Measurements from ENCODE around the gene TMED8.

- TF ChIP-seq CTCF (optimal IDR thresholded peaks at IDR 0.05 in 1 of 3, IDR thresholded peaks at IDR 0.05 in 1 of 3, conservative IDR thresholded peaks at IDR 0.05 in 1 of 3; ENCODE audit: extremely low read depth in 1 of 3, insufficient read depth in 2 of 3, low read length in 3 of 3) = peak in 1 of 3 experiments; percentile 3
- no peak for TF ChIP-seq EZH2 (IDR thresholded peaks at IDR 0.05; ENCODE audit: low read length)
Observed at GRCh38 chr14:77302926-77303325, 74.0 kb downstream of the TMED8 start.

Measured in keratinocyte (primary cell).